HG02588 (cell line): Measurements from ENCODE around the gene CMIP.
"Not testable (repeated sequence)": the region's sequence is repeated elsewhere in the genome, so short reads cannot be mapped to it uniquely, and the experiment has no call there.

Experiments
- ATAC-seq: cut with Tn5 transposase; IDR thresholded peaks from one replicate; pipeline ENCODE4 v1.9.1; 2021; ENCODE audit warnings: mild to moderate bottlenecking, moderate library complexity; ENCODE audit not compliant: unreplicated experiment

The CMIP gene

DNA sequence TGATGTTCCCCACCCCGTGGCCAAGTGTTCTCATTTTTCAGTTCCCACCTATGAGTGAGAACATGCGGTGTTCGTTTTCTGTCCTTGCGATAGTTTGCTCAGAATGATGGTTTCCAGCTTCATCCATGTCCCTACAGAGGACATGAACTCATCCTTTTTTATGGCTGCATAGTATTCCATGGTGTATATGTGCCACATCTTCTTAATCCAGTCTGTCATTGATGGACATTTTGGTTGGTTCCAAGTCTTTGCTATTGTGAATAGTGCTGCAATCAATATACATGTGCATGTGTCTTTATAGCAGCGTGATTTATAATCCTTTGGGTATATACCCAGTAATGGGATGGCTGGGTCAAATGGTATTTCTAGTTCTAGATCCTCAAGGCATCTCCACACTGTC lies 244.2 kb downstream of the CMIP start:
- not testable (repeated sequence) for ATAC-seq

- no peak for ATAC-seq
These were observed 247.4 kb downstream of the CMIP start for GRCh38 chr16:81692021-81692420.

DNA sequence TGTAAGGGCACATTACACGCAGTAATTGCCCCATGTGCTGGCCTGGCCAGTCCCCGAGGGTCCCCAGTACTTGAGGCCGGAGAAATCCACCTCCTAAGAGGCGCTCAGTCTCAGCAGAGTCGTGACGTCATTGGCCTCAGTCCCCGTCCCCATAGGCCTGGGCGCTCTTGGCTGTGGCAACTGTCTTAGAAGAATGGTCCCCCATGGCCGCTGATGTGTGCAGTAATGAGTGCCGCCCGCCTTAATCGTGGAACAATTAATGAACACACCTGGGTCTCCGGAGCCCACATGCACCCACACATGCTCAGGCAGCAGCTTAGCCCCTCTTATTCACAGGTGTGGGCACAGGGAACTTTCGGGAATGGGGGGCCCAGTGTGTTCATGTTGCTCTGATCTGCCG lies 248.0 kb downstream of the CMIP start:
- ATAC-seq: no peak

- no peak for ATAC-seq
These were observed 248.6 kb downstream of the CMIP start for GRCh38 chr16:81693041-81693743.

DNA sequence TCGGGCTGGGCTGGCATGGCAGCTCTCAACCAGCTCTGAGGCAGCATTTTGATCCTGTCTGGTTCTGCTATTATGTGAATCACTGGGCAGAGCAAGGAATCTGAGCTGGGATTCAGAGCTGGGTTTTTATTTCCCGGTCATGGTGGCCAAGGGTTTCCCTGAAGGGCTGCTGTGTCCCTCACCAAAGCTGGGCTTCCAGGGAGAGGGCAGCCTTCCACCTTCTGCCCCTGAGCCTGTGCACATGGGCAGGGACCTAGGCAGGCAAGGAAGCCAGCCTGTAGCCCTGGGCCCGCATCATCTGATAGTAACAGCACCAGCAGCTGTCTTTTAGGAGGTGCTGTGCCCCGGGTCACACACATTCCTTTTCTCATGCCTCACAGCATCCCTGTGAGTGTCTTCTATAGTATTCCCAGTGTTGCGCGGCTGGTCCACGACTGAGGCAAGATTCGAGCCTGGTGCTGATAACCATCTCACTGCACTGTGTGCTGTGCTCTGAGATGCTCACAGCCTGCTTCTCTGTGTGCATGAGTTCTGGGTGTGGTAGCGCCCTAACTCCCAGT lies 249.2 kb downstream of the CMIP start:
- ATAC-seq: no peak

DNA sequence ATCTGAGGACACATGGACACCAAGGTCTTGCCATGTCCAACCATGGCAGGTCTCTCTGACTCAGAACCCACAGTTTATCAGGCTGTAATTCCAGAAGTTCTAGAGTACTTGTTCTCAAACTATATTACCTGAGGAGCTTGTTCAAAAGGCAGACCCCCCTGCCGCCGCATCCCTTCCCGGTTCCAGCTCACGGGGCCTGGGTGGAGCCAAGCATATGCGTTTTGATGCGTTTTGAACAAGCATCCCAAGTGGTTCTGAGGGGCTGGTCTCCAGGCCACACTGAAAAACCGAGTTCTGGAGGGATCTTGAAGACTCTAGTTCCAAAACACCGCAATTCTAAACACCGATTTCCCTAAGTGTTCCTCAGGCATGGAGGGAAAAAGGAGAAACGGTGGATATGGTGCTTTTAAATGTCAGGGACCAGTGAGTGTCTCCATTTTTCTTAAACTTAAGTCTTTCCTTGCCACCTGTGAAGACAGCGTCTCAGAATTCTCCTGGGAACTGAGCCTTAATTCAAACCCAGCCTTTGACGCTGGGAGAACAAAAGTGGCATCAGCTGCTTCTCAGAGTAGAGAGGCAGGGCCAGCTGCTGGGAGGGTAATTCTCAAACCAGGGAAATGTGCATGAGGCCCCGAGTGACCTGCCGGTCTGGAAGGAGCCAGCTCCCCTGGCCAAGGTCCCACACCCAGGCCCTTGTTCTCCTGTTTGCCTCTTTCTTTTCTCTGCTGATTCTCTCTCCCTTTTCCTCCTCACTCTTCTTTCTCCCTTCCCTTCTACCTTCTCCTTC lies 250.1 kb downstream of the CMIP start:
- ATAC-seq: no peak

DNA sequence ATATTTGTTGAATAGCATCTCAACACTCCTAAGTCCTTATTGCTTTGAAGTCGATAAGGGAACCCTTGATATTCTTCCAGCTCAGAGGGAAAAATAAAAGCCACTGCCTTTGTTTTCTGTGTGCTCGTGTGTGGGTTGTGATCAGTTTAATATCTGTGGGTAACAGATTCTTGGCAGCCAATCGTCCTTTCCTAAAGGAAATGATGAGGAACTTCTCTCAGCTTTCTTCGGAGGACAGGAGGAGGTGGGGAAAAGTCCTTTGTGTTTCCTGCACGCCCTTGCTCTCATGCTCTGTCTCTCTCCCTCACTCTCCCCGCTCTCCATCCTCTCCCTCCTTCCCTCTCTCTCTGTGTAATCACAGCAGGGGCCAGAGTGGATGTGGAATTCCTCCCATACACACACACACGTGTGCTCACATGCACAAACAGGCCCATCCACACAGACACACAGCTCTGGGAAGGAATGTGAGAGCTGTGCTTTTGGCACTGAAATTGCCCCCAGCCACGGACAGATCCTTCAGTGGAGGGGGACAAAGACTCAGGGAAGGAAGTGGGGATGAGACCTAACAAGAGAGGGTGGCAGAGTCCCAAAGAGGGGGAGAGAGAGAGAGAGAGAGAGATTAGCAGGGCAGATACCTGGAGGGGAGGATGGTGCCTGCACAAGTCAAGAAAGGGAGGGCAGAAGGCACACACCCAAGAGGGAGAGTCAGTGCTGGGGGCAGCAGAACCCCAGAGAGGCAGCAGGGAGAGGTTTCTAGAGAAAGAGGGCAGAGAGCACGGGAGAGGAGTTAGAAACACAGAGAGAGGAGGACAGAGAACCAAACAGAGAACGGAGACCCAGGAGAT lies 250.9 kb downstream of the CMIP start:
- no peak for ATAC-seq

- no peak for ATAC-seq
These were observed 251.8 kb downstream of the CMIP start for GRCh38 chr16:81696166-81696960.

DNA sequence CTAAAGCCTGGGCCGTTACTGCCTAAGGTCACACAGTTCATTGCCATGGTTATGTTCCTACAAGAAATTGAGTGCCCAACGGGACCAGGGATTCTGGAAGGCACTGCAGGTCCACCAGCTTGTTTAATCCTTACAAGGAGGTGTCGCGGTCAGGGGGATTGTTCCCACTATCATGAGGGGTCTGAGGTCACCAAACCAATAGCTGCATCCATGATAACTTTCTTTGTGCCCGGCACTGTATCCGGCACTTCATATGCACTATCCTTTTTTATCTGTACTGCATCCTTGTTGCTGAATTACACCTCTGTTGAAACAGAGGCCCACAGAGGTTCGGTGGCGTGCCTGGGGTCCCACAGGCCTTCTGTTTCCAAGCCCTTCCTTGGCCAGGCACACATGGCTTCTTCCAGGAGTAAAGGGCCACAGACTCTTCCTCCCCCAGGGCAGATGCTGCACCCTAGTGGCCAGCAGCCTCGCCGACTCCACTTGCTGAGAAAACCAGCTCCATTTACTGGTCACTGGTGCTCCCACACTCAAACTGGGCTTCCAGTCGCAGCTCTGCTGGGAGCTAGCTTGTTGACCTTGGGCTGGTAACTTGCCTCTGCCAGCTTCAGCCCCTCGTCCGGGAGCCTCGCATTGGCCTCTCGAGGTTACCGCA lies 252.5 kb downstream of the CMIP start:
- ATAC-seq: no peak

GRCh38 chr16:81697616-81698309 lies 253.2 kb downstream of the CMIP start:
- ATAC-seq: no peak

DNA sequence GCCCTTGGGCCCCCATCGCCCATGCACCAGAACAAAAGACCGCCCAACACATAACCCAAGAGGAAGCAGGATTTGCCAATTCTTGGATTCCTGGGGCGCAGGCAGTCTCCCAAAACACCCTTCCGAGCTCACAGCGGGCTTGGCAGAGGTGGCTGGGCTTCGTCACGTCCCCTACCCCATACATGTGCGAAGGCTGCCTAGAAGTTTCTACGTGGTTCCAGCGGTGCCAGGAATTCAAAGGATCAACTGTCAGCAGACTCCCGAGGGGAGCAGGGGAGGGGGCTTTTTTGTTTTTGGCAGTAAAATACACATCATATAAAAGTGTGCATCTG lies 253.7 kb downstream of the CMIP start:
- no peak for ATAC-seq

DNA sequence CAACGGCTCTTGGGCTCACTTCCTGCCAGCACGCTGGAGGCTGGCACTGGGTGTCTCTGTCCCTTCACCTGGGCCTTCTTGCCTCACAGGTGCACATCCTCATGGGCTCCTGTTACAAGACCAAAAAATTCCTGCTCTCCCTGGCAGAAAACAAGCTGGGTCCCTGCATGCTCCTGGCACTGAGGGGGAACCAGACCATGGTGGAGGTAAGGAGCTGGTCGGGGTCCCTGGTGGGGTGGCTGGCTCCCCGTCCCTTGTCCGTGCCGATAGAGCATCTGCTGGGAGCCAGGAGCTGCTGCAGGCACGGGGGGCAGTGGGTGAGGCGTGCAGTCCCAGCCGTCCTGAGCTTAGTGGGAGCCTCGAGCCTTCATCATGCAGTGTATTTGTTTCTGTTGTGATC lies 255.0 kb downstream of the CMIP start:
- ATAC-seq: no peak

DNA sequence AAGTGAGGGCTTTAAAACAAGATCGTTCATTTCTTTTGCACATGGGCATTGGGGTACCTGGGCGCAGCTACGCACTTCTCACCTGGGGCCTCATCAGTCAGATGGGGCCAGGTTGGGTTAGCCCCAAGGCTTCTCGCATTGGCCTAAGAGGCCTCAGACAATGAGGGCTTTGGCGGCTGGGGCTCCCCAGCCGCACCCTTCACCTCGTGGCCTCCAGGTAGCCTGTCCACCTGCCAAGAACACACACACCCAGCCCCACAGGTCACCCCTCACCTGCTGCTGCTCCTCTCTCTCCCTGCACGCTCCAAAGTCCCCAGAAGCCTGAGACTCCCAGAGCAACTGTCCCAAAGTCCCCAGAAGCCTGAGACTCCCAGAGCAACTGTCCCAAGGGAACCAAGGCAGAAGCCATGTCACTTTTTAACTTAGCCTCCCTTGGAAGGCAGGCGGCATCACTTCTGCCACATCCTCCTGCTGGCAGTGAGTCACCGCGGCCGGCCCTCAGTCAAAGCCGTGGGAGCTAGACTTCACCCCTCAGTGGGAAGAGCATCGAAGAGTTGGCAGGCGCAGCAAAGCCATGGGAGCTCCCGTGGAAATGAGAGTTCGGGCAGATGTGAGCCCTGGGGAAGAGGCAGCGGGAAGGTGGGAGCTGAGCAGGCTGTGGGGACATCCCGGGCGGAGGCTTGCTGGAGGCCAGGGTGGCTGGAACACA lies 255.6 kb downstream of the CMIP start:
- no peak for ATAC-seq

GRCh38 chr16:81700780-81701165 lies 256.2 kb downstream of the CMIP start:
- ATAC-seq: no peak

- no peak for ATAC-seq
These were observed 256.8 kb downstream of the CMIP start for GRCh38 chr16:81701296-81701970.

DNA sequence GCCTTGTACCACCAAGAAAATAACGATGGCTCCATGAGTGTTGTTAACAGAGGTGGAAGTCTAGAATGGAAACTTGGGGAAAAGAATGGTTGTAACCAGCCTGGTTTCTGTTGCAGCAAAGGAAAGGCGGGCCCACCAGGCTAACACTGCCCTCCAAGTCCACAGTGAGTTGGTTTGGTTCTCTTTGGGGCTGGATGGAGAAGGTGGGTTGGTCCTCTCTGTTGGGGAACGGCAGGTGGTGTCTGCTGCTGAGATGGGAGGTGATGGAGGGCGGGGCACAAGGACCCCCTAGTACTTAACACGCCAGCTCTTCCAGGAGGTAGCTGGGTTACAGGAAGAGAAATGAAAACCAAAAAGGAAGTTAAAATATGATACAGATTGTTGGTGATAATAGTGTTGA lies 257.9 kb downstream of the CMIP start:
- ATAC-seq: no peak

DNA sequence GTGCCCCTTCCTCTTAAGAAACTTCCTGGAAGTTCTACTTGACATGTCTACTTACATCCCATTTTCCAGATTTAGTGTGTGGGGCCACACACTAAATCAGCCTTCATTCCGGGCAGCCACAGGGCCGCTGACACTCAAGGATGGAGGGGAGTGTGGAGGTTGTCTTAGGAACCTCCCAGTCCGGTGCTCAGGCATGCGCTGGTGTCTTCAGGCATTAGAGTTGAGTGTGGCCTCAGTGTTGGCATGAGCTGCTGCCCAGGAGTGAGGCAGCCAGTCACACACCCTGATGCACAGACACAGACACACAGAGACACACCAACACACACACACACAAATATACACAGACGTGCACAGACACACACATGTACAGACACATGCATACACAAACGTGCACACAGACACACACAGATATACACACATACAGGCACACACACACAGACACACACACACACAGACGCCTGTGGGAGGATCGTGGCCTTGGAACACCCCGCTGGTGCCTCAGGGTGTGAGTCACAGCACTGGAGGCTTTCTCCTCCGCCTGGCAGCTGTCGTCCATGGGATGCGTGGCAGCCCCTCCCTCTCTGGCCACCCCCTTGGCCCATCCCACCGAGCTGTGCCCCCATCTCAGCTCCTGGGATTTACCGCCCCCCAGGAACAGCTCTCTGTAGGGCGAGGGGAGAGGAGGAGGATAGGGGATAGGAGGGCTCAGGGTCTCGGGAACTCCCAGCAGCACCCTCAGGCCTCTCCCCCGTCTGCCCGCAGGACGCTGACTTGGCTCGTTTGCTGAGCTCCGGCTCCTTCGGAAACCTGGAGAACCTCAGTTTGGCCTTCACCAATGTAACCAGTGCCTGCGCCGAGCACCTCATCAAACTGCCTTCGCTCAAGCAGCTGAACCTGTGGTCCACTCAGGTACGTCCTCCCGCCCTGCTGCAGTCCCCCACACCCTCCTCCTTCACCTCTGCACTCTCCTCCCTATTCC lies 258.9 kb downstream of the CMIP start:
- ATAC-seq: no peak
